Measurements from ENCODE around the gene PBX1.

DNA sequence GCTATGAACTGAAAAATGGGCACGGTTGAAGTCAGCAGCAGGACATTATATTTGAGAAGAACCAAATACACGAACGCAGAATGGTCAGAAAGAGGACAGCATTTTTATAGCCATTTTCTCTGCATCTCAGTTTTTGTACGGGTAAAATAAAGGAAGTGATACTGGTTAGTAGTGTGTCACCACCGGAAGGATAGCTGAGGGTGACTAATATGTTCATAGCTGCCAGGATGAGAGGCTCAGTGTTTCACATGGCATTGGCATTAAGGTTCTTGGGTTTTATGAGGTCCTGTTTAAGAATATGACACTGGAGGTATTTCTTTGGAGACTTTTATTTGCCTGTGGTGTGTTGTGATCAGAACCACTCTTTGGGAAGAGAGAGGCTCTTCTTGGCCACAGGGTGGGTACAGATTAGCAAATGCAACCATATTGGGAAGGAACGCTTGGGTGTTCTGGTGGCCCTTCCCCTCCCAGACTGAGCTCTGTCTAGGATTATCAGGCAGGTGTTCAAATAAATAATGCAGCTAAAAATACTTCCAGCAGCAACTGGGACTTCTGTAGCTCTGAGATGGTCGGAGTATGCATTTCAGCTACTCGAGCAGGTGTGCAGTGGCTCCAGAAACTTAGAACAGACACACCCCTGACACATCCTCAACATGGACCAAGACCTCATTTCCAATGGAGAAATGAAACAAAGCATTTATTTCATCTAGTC lies 158.2 kb downstream of the PBX1 start:
- TF ChIP-seq DPF2 (IDR thresholded peaks at IDR 0.05) (peak; percentile 62; the same call in 1 of the 2 replicates), TAF1 (IDR thresholded peaks at IDR 0.05; ENCODE audit: borderline replicate concordance, low read depth, low read length) (no peak), POLR2A (IDR thresholded peaks at IDR 0.05; ENCODE audit: low read depth, low read length) (no peak), CHD1 (IDR thresholded peaks at IDR 0.05; ENCODE audit: low read depth, low read length) (no peak), SIN3A (IDR thresholded peaks at IDR 0.05; ENCODE audit: low read depth, low read length) (no peak), NRF1 (conservative IDR thresholded peaks at IDR 0.05; ENCODE audit: low read depth, low read length) (no peak), POLR2AphosphoS5 (IDR thresholded peaks at IDR 0.05; ENCODE audit: low read length) (no peak)
- TF ChIP-seq, protein P1, sequence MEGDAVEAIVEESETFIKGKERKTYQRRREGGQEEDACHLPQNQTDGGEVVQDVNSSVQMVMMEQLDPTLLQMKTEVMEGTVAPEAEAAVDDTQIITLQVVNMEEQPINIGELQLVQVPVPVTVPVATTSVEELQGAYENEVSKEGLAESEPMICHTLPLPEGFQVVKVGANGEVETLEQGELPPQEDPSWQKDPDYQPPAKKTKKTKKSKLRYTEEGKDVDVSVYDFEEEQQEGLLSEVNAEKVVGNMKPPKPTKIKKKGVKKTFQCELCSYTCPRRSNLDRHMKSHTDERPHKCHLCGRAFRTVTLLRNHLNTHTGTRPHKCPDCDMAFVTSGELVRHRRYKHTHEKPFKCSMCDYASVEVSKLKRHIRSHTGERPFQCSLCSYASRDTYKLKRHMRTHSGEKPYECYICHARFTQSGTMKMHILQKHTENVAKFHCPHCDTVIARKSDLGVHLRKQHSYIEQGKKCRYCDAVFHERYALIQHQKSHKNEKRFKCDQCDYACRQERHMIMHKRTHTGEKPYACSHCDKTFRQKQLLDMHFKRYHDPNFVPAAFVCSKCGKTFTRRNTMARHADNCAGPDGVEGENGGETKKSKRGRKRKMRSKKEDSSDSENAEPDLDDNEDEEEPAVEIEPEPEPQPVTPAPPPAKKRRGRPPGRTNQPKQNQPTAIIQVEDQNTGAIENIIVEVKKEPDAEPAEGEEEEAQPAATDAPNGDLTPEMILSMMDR (IDR thresholded peaks at IDR 0.05 in 2 of 3, conservative IDR thresholded peaks at IDR 0.05 in 1 of 3; ENCODE audit: control insufficient read depth in 2 of 3, extremely low read depth in 1 of 3, insufficient read depth in 1 of 3, low read depth in 3 of 3, low read length in 3 of 3), result no peak
- TF ChIP-seq, protein P2, sequence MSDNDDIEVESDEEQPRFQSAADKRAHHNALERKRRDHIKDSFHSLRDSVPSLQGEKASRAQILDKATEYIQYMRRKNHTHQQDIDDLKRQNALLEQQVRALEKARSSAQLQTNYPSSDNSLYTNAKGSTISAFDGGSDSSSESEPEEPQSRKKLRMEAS (IDR thresholded peaks at IDR 0.05; ENCODE audit: low read depth, low read length), result no peak
